Lung (tissue), 12 donors: ENCODE data around the gene CCNJ. TPM values are rescaled to one million over a fixed set of nuclear protein-coding genes. Genes with fewer than 3 reads are reported as not detected.

Experiments used
- ATAC-seq: fragments of 200-7000 bp; cut with Tn5 transposase; one replicate; pipeline ENCODE4 v1.9.1; 2020; ENCODE audit warnings: moderate number of reproducible peaks; ENCODE audit not compliant: insufficient read depth, low FRiP score
- DNase-seq, 3 donors: peaks; one replicate each; pipeline ENCODE4 v3.0.0-alpha.2; 2013 to 2017
- H3K27ac ChIP-seq, 2 donors: one replicate each; pipeline ENCODE4 v1.5.1; 2013; ENCODE audit warnings: mild to moderate bottlenecking in 2 of 2, moderate library complexity in 2 of 2, control low read depth in 1 of 2, inconsistent platforms in 1 of 2, low read depth in 1 of 2, low read length in 1 of 2
- H3K27me3 ChIP-seq, 3 donors: one replicate each; pipeline ENCODE4 v1.5.1; 2013; ENCODE audit warnings: low read length in 2 of 3; ENCODE audit not compliant: control insufficient read depth in 3 of 3, insufficient read depth in 3 of 3
- H3K36me3 ChIP-seq, 4 donors: one replicate each; pipeline ENCODE4 v1.5.1; 2013; ENCODE audit warnings: low read length in 4 of 4, mild to moderate bottlenecking in 1 of 4, moderate library complexity in 1 of 4; ENCODE audit not compliant: control insufficient read depth in 4 of 4, insufficient read depth in 4 of 4
- H3K4me1 ChIP-seq, 5 donors: one replicate each; pipeline ENCODE4 v1.5.1; 2013; ENCODE audit warnings: low read length in 5 of 5, mild to moderate bottlenecking in 2 of 5, moderate library complexity in 1 of 5; ENCODE audit not compliant: control insufficient read depth in 5 of 5, insufficient read depth in 5 of 5
- H3K4me3 ChIP-seq: one replicate; pipeline ENCODE4 v1.5.1; 2013; ENCODE audit warnings: mild to moderate bottlenecking, control low read depth, moderate library complexity
- H3K9ac ChIP-seq, 2 donors: one replicate each; pipeline ENCODE4 v1.5.1; 2013; ENCODE audit warnings: low read length in 2 of 2, control low read depth in 1 of 2; ENCODE audit not compliant: insufficient read depth in 1 of 2
- H3K9me3 ChIP-seq, 4 donors: one replicate each; pipeline ENCODE4 v1.5.1; 2013; ENCODE audit warnings: low read length in 3 of 4, mild to moderate bottlenecking in 1 of 4, moderate library complexity in 1 of 4; ENCODE audit not compliant: control insufficient read depth in 4 of 4, insufficient read depth in 3 of 4
- CTCF ChIP-seq: IDR thresholded peaks from 2 replicates; pipeline ENCODE4 v1.5.1; 2012; ENCODE audit warnings: mild to moderate bottlenecking; ENCODE audit errors: control extremely low read depth, extremely low read depth
- WGBS, 2 donors: extraction: QIAGEN DNeasy Blood & Tissue Kit; methylation state at CpG; one replicate each; pipeline ENCODE4 v1.1.7; 2013; 5-methylcytosine and 5-hydroxymethylcytosine counted together
- polyA plus RNA-seq, 2 donors: library from polyadenylated mRNA; stranded (reverse); fragments of 200-250 nt; gene quantifications; one replicate each; pipeline ENCODE4 v1.2.1, GENCODE V29; 2013
- total RNA-seq, 2 donors: library from RNA; depleted of rRNA in 1 of 2; stranded (reverse); fragments of >200 nt in 1 of 2; gene quantifications; one replicate each; pipeline ENCODE4 v1.2.1, GENCODE V29; 2014 to 2021
- donor health status: control.
- donor health status: control.
- donor health status: Bipolar disorder and iron deficiency.
- donor health status: healthy.
- donor health status: DM: yes; HTN: yes; CAD: no.

The CCNJ gene
- total and polyA plus RNA-seq, 4 donors: 2.4 to 9.0 (median 5.8) TPM

- ATAC-seq (no peak), DNase-seq (no peak)
- Histone ChIP-seq H3K9ac (no peak overlapping the region), H3K36me3 (peaks cover 3 to 9% (median 5%) of the 10 kb centered on the region in 4 donors), H3K4me3 (no peak overlapping the region), H3K4me1 (peaks cover 0 to 14% (median 5%) of the 10 kb centered on the region in 5 donors), H3K27me3 (no peaks in the 10 kb centered on the region), H3K27ac (no peak overlapping the region), H3K9me3 (no peaks in the 10 kb centered on the region)
- TF ChIP-seq CTCF: no peak
- whole genome bisulfite sequencing, 2 donors: 55 to 73% methylated on average over 2 of the region's 2 CpGs
These were observed 6.0 kb downstream of the CCNJ start for GRCh38 chr10:96049340-96049739.

GRCh38 chr10:96053985-96054384 is 10.6 kb downstream of the CCNJ start:
- TF ChIP-seq CTCF: no peak
- Histone ChIP-seq H3K27me3 (no peaks in the 10 kb centered on the region), H3K4me3 (no peak overlapping the region), H3K9me3 (peaks cover 0 to 1% (median 0%) of the 10 kb centered on the region in 4 donors), H3K9ac (no peak overlapping the region), H3K36me3 (peaks cover 11 to 31% (median 18%) of the 10 kb centered on the region in 4 donors), H3K27ac (no peak overlapping the region), H3K4me1 (no peaks in the 10 kb centered on the region)
- WGBS, 2 donors: 61 to 85% methylated on average over 2 of the region's 2 CpGs
- ATAC-seq (no peak), DNase-seq (no peak)

- H3K27me3 ChIP-seq: no peaks in the 10 kb centered on the region
- no peak overlapping the region for H3K4me3 ChIP-seq
- H3K9me3 ChIP-seq: peaks cover 0 to 1% (median 0%) of the 10 kb centered on the region in 4 donors
- no peak for TF ChIP-seq CTCF
- DNase-seq: no peak
- 96 to 98% methylated on average over 7 of the region's 7 CpGs for WGBS, 2 donors
- H3K4me1 ChIP-seq: no peaks in the 10 kb centered on the region
- no peak for ATAC-seq
- no peak overlapping the region for H3K27ac ChIP-seq
- H3K9ac ChIP-seq: no peak overlapping the region
- peaks cover 14 to 29% (median 17%) of the 10 kb centered on the region in 4 donors for H3K36me3 ChIP-seq
These were observed 13.4 kb downstream of the CCNJ start for GRCh38 chr10:96056787-96057186.

- no peak for DNase-seq
- WGBS, 2 donors: 95 to 97% methylated on average over 3 of the region's 3 CpGs
- H3K27ac ChIP-seq: no peak overlapping the region
- no peak overlapping the region for H3K4me3 ChIP-seq
- no peaks in the 10 kb centered on the region for H3K4me1 ChIP-seq
- H3K9ac ChIP-seq: no peak overlapping the region
- peaks cover 0 to 1% (median 0%) of the 10 kb centered on the region in 4 donors for H3K9me3 ChIP-seq
- H3K36me3 ChIP-seq: peaks cover 11 to 29% (median 17%) of the 10 kb centered on the region in 4 donors
- no peaks in the 10 kb centered on the region for H3K27me3 ChIP-seq
- TF ChIP-seq CTCF: no peak
- ATAC-seq: no peak
These were observed 17.8 kb downstream of the CCNJ start for GRCh38 chr10:96061232-96061631.
